K562 treated with DMSO at 1 percent for 12 hours (cell line): ENCODE measurements around the gene SIRT6. TPM values are rescaled to one million over a fixed set of nuclear protein-coding genes. Genes with fewer than 3 reads are reported as not detected.

Experiments
- total RNA-seq: library from RNA; unstranded; fragments of 300-600 nt; gene quantifications from 2 replicates; pipeline ENCODE4 v1.2.3, GENCODE V29; 2022; ENCODE audit not compliant: insufficient read depth

Gene SIRT6
- total RNA-seq = 38.9 and 39.4 TPM in 2 replicates

DNA sequence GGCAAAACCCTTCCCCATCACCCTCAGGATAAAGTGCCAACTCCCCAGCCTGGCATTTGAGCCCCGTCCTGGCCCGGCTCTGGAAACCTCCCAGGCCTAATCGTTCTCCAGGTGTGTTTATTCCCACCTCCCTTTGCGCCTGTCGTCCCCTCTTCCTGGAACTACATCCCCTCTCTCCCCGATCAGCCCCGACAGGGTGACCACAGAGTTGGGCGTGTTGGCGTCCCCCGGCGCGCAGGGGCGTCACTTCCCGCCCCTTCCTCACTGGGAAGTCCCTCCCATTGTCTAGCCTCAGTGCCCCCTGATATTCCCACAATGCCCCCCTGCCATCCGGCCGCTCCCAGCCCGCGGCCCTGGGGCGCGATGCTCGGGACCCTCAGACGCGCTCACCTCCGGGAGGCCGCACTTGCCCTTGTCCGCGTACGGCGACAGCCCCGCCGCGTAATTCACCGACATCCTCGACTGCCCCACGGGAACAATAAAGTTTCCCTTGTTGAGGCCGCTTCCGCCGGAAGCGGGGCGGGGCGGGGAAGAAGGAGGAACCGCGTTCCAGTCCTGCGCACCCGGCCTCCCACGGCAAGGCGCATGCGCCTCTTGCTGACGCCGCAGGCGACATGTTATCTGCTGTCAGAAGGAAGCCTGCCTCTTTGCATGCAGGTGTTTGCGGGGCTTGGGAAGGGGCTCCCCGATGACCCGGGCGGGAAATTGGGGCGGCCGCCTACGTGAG lies at the start of gene SIRT6, which contains the start of gene ANKRD24:
Gene SIRT6 (minus strand): TSS at position 480 of the 727 bp plus-strand sequence. CDS start 24 bp downstream, at position 456.
Gene ANKRD24 (plus strand): TSS at position 606 of the 727 bp plus-strand sequence. CDS start 3,737 bp downstream, outside the sequence.

GRCh38 chr19:4229179-4229931 lies 47.0 kb upstream of the SIRT6 start, which contains the start of gene EBI3:
Gene EBI3, plus strand, starts transcription at chr19:4229523. Its CDS starts 28 bp downstream, at chr19:4229551.

Other genes starting within 250 kb of the SIRT6 start
- gene NMRK2, start 249.5 kb downstream of the SIRT6 start, total RNA-seq = not detected in 2 replicates
- gene DAPK3, start 211.5 kb downstream of the SIRT6 start, total RNA-seq = 84.5 and 92.2 TPM in 2 replicates
- gene EEF2, start 197.1 kb downstream of the SIRT6 start, total RNA-seq = 3,388 and 3,922 TPM in 2 replicates
- gene PIAS4, start 174.8 kb downstream of the SIRT6 start, total RNA-seq = 23.1 and 33.3 TPM in 2 replicates
- gene ZBTB7A, start 115.7 kb downstream of the SIRT6 start, total RNA-seq = 15.0 and 20.7 TPM in 2 replicates
- gene MAP2K2, start 58.4 kb downstream of the SIRT6 start, total RNA-seq = 302 and 352 TPM in 2 replicates
- not detected in 2 replicates for gene CREB3L3, start 28.9 kb downstream of the SIRT6 start, total RNA-seq
- 0.44 TPM in 1 of 2 replicates, not detected in the other for gene ANKRD24, start 126 bp upstream of the SIRT6 start, total RNA-seq
- gene EBI3, start 47.0 kb upstream of the SIRT6 start, total RNA-seq = 2.0 TPM in 1 of 2 replicates, not detected in the other
- gene YJU2, start 64.5 kb upstream of the SIRT6 start, total RNA-seq = 22.4 and 26.2 TPM in 2 replicates
- gene SHD, start 96.7 kb upstream of the SIRT6 start, total RNA-seq = not detected in 2 replicates
- not detected in 2 replicates for gene TMIGD2, start 119.8 kb upstream of the SIRT6 start, total RNA-seq
- not detected in 2 replicates for gene FSD1, start 122.0 kb upstream of the SIRT6 start, total RNA-seq
- 1.5 and 5.0 TPM in 2 replicates for gene STAP2, start 156.3 kb upstream of the SIRT6 start, total RNA-seq
- gene MPND, start 161.0 kb upstream of the SIRT6 start, total RNA-seq = 11.5 and 12.9 TPM in 2 replicates
- 78.4 and 89.0 TPM in 2 replicates for gene SH3GL1, start 218.0 kb upstream of the SIRT6 start, total RNA-seq
- 46.1 and 85.8 TPM in 2 replicates for gene CHAF1A, start 220.1 kb upstream of the SIRT6 start, total RNA-seq